ENCODE measurements around the gene POU3F1.

DNA sequence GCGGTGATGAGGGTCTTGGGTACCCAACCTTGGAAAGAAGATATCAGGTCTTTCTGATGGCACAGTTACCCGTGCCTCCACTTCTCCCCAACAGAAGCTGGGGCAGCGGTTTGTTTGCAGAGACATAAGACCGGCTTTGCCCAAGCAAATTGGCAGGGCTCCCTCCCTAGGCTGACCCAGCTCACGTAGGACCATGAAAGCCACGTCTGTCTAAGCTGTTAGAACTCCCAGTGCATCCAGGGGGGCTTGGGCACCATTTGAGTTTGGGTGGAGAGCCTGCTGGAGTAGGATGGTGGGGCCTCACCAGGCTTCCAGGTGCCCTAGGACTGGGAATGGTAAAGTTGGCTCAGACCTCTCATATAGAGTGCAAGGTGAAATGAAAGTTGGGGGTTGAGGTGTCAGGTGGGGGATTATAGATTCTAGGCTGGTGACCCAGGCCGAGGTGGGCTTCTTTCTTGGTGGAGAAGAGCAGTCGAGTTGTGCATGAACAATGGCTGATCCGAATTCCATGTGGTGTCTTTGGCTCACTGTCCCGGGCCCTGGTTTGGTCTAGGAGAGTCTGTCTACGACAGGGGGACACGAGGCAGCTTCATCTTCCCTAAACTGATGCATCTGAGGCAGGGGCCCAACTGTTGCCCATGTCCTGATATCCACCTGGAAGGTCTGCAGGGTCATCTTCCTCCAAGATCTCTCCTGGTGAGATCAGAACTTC lies 3.4 kb downstream of the POU3F1 start:
- TF ChIP-seq, protein P1, sequence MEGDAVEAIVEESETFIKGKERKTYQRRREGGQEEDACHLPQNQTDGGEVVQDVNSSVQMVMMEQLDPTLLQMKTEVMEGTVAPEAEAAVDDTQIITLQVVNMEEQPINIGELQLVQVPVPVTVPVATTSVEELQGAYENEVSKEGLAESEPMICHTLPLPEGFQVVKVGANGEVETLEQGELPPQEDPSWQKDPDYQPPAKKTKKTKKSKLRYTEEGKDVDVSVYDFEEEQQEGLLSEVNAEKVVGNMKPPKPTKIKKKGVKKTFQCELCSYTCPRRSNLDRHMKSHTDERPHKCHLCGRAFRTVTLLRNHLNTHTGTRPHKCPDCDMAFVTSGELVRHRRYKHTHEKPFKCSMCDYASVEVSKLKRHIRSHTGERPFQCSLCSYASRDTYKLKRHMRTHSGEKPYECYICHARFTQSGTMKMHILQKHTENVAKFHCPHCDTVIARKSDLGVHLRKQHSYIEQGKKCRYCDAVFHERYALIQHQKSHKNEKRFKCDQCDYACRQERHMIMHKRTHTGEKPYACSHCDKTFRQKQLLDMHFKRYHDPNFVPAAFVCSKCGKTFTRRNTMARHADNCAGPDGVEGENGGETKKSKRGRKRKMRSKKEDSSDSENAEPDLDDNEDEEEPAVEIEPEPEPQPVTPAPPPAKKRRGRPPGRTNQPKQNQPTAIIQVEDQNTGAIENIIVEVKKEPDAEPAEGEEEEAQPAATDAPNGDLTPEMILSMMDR (IDR thresholded peaks at IDR 0.05), result no peak
- TF ChIP-seq POLR2A (IDR thresholded peaks at IDR 0.05), result no peak

Measured in suprapubic skin (tissue), 3 donors.